GM12878 (cell line): ENCODE measurements around the gene TEAD4. TPM values are rescaled to one million over a fixed set of nuclear protein-coding genes. Genes with fewer than 3 reads are reported as not detected.

ENCODE experiments used
- ATAC-seq: fragments of 200-7000 bp; cut with Tn5 transposase; 3 replicates; pipeline ENCODE4 v1.9.1; 2020; ENCODE audit warnings: mild to moderate bottlenecking, moderate library complexity
- BruUV-seq: library from RNA; stranded (reverse); fragments of 400-500 nt; replicated peaks from 2 replicates; lab custom pipeline; 2021; lab: Mats Ljungman, UMichigan
- CTCF ChIA-PET: fragments of 300-600 bp; sonication (Branson Sonifier 250); formaldehyde crosslinking; extraction: SDS; loops from one replicate; lab custom pipeline; 2021; ENCODE audit warnings: inconsistent platforms; lab: Yijun Ruan, JAX
- POLR2A ChIA-PET: fragments of 350-600 bp; formaldehyde crosslinking; extraction: SDS; loops from one replicate; lab custom pipeline; 2021; ENCODE audit warnings: inconsistent platforms; lab: Charles Lee
- RAD21 ChIA-PET: fragments of 300-600 bp; sonication (Branson Sonifier 250); formaldehyde crosslinking; loops from one replicate; lab custom pipeline; 2023; ENCODE audit warnings: antibody characterized with exemption; ENCODE audit not compliant: unreplicated experiment; lab: Charles Lee
- SMC1A ChIA-PET: fragments of 300-600 bp; sonication (Branson Sonifier 250); formaldehyde crosslinking; loops from one replicate; lab custom pipeline; 2023; ENCODE audit not compliant: unreplicated experiment, uncharacterized antibody; lab: Charles Lee
- DNase-seq: peaks from one replicate; pipeline ENCODE4 v3.0.0-alpha.2; 2011; ENCODE audit warnings: low read depth, low spot score
- FAIRE-seq: peaks from 3 replicates; lab custom pipeline; 2011; peaks lifted over from hg19 to GRCh38; lab: Jason Lieb, UNC
- H2AFZ ChIP-seq: 2 replicates; pipeline ENCODE4 v1.6.0; 2011; ENCODE audit warnings: low read depth, low read length, control low read depth; ENCODE audit not compliant: control insufficient read depth
- H3K27ac ChIP-seq: 2 replicates; pipeline ENCODE4 v1.5.1; 2011; ENCODE audit warnings: control low read depth; ENCODE audit not compliant: control insufficient read depth, insufficient read depth
- H3K27me3 ChIP-seq, 2 experiments: replicated peaks in 1 of 2; 2 replicates each; pipeline versions ENCODE4 v1.6.0 to v1.6.1; 2011; ENCODE audit warnings: low read length in 1 of 2; ENCODE audit not compliant: control insufficient read depth in 2 of 2, insufficient read depth in 2 of 2
- H3K36me3 ChIP-seq, 2 experiments: 2 replicates each; pipeline ENCODE4 v1.5.1; 2011; ENCODE audit warnings: low read length in 1 of 2; ENCODE audit not compliant: control insufficient read depth in 2 of 2, insufficient read depth in 2 of 2
- H3K4me1 ChIP-seq: 2 replicates; pipeline ENCODE4 v1.6.1; 2011; ENCODE audit warnings: mild to moderate bottlenecking, low read length, moderate library complexity, mixed read lengths; ENCODE audit not compliant: control insufficient read depth, insufficient read depth
- H3K4me2 ChIP-seq: 2 replicates; pipeline ENCODE4 v1.6.0; 2011; ENCODE audit warnings: control low read depth; ENCODE audit not compliant: control insufficient read depth, insufficient read depth
- H3K4me3 ChIP-seq: fragments of 200-600 bp; sonication (generic); 2 replicates; pipeline ENCODE4 v1.5.1; 2016
- H3K79me2 ChIP-seq: 2 replicates; pipeline ENCODE4 v1.6.0; 2011; ENCODE audit warnings: low read length; ENCODE audit not compliant: control insufficient read depth, insufficient read depth
- H3K9ac ChIP-seq: 2 replicates; pipeline ENCODE4 v1.8.0; 2011; ENCODE audit warnings: low read length, control low read depth, mixed read lengths; ENCODE audit not compliant: control insufficient read depth, insufficient read depth
- H3K9me3 ChIP-seq: replicated peaks from 3 replicates; pipeline ENCODE4 v1.5.1; 2011; ENCODE audit warnings: mild to moderate bottlenecking, low read length; ENCODE audit not compliant: control insufficient read depth, insufficient read depth
- H4K20me1 ChIP-seq: 2 replicates; pipeline ENCODE4 v1.6.0; 2011; ENCODE audit not compliant: control insufficient read depth, insufficient read depth
- DPF2 ChIP-seq: fragments of 450-650 bp; IDR thresholded peaks from 2 replicates; pipeline ENCODE4 v1.6.1; 2017; ENCODE audit warnings: mild to moderate bottlenecking
- E2F8 ChIP-seq: fragments of 450-650 bp; IDR thresholded peaks from 2 replicates; pipeline ENCODE4 v1.6.1; 2018; ENCODE audit warnings: mild to moderate bottlenecking, low read depth, moderate library complexity; ENCODE audit not compliant: partially characterized antibody
- EZH2 ChIP-seq: IDR thresholded peaks from 2 replicates; pipeline ENCODE4 v1.6.1; 2012; ENCODE audit warnings: low read depth, mild to moderate bottlenecking, control low read depth, inconsistent platforms, low read length, borderline replicate concordance; ENCODE audit not compliant: control insufficient read depth
- NFYB ChIP-seq: IDR thresholded peaks from 2 replicates; pipeline ENCODE4 v1.6.1; 2011; ENCODE audit warnings: low read depth, mild to moderate bottlenecking, low read length, improper control_type of control experiment, moderate library complexity; ENCODE audit not compliant: insufficient read depth
- POLR2AphosphoS5 ChIP-seq: IDR thresholded peaks from 2 replicates; pipeline ENCODE4 v1.6.1; 2011; ENCODE audit warnings: mild to moderate bottlenecking, low read length, inconsistent platforms
- SIN3A ChIP-seq: IDR thresholded peaks from 2 replicates; pipeline ENCODE4 v1.6.1; 2012; ENCODE audit warnings: low read depth, low read length, improper control_type of control experiment
- STAT3 ChIP-seq: IDR thresholded peaks from 2 replicates; pipeline ENCODE4 v1.6.1; 2011; ENCODE audit warnings: low read depth, low read length, improper control_type of control experiment
- USF1 ChIP-seq: IDR thresholded peaks from 2 replicates; pipeline ENCODE4 v1.6.1; 2011; ENCODE audit warnings: borderline replicate concordance, low read depth, mild to moderate bottlenecking, moderate library complexity, mixed read lengths, low read length; ENCODE audit not compliant: insufficient read depth; ENCODE audit errors: extremely low read length
- WGBS: methylation state at CpG from one replicate; pipeline ENCODE4 v1.1.6; 2016; ENCODE audit warnings: low lambda C conversion rate; ENCODE audit not compliant: insufficient replicate concordance, insufficient coverage; ENCODE audit errors: missing lambda C conversion rate; 5-methylcytosine and 5-hydroxymethylcytosine counted together
- in situ Hi-C: fragments of 300-500 bp; cut with MboI; formaldehyde crosslinking; loops from 9 replicates; pipeline ENCODE4 v1.14.3; 2018; ENCODE audit warnings: mixed read lengths
- intact Hi-C: fragments of 100-400 bp; cut with micrococcal nuclease; formaldehyde crosslinking; loops from one replicate; pipeline ENCODE4 v1.14.2; 2022; ENCODE audit not compliant: unreplicated experiment
- polyA plus RNA-seq, 11 experiments: library from polyadenylated mRNA; depleted of rRNA in 4 of 11; unstranded in 6 of 11; stranded (reverse) in 5 of 11; fragments of >200 nt; fragmentation: Nextera tagmentation in 4 of 11; fragmentation: Illumina TruSeq in 1 of 11; extraction: Ambion mirVana in 4 of 11; extraction: Trizol in 1 of 11; gene quantifications; 1 replicate in 1 of 11; 2 replicates in 10 of 11; pipeline versions ENCODE4 v1.2.1 to v1.2.3, GENCODE V29; 2011 to 2016; ENCODE audit warnings: inconsistent platforms in 2 of 11, missing spikeins in 2 of 11, low read depth in 1 of 11
- total RNA-seq, 4 experiments: library from RNA; depleted of rRNA in 3 of 4; stranded (reverse); fragments of >200 nt in 3 of 4; fragmentation: Illumina TruSeq in 1 of 4; extraction: Trizol in 1 of 4; gene quantifications; 2 replicates each; pipeline versions ENCODE4 v1.2.1 to v1.2.3, GENCODE V29; 2013 to 2021
- TF ChIP-seq, protein P1 (sequence below): fragments of 450-650 bp; IDR thresholded peaks from 2 replicates; pipeline ENCODE4 v1.6.1; 2016; ENCODE audit warnings: mild to moderate bottlenecking, moderate library complexity, borderline replicate concordance
- TF ChIP-seq, protein P2 (sequence below): fragments of 450-650 bp; formaldehyde crosslinking; IDR thresholded peaks from 2 replicates; pipeline ENCODE4 v1.4.0; 2022; ENCODE audit warnings: mild to moderate bottlenecking, moderate library complexity

TEAD4 gene
- total and polyA plus RNA-seq, 10 of the 15 experiments (the other 5 are each of a cell fraction or from before 2014, with no cell fraction given): 0.04 to 0.68 (median 0.31) TPM; not detected in 4

- TF ChIP-seq, protein P1, sequence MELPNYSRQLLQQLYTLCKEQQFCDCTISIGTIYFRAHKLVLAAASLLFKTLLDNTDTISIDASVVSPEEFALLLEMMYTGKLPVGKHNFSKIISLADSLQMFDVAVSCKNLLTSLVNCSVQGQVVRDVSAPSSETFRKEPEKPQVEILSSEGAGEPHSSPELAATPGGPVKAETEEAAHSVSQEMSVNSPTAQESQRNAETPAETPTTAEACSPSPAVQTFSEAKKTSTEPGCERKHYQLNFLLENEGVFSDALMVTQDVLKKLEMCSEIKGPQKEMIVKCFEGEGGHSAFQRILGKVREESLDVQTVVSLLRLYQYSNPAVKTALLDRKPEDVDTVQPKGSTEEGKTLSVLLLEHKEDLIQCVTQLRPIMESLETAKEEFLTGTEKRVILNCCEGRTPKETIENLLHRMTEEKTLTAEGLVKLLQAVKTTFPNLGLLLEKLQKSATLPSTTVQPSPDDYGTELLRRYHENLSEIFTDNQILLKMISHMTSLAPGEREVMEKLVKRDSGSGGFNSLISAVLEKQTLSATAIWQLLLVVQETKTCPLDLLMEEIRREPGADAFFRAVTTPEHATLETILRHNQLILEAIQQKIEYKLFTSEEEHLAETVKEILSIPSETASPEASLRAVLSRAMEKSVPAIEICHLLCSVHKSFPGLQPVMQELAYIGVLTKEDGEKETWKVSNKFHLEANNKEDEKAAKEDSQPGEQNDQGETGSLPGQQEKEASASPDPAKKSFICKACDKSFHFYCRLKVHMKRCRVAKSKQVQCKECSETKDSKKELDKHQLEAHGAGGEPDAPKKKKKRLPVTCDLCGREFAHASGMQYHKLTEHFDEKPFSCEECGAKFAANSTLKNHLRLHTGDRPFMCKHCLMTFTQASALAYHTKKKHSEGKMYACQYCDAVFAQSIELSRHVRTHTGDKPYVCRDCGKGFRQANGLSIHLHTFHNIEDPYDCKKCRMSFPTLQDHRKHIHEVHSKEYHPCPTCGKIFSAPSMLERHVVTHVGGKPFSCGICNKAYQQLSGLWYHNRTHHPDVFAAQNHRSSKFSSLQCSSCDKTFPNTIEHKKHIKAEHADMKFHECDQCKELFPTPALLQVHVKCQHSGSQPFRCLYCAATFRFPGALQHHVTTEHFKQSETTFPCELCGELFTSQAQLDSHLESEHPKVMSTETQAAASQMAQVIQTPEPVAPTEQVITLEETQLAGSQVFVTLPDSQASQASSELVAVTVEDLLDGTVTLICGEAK: no peak
- no peak for TF ChIP-seq DPF2
Measured at GRCh38 chr12:2944401-2945047, 14.7 kb upstream of the TEAD4 start (continued).

- ATAC-seq (no peak), FAIRE-seq (no peak), DNase-seq (no peak)
- Histone ChIP-seq H2AFZ (no peak overlapping the region), H3K4me2 (no peak overlapping the region), H3K36me3 (no peaks in the 10 kb centered on the region), H3K4me3 (no peak overlapping the region), H3K9me3 (no peaks in the 10 kb centered on the region), H3K9ac (no peak overlapping the region), H4K20me1 (no peaks in the 10 kb centered on the region), H3K27me3 (no peaks in the 10 kb centered on the region), H3K79me2 (no peaks in the 10 kb centered on the region), H3K4me1 (no peaks in the 10 kb centered on the region), H3K27ac (no peak overlapping the region)
- ChIA-PET RAD21 (no interaction called here), CTCF (interaction anchor here (1.1 to 1.2 kb wide), 2 partner anchors 65 to 98 kb away, joined by 3 to 5 read pairs; no protein-coding TSS in a partner anchor), POLR2A (no interaction called here), SMC1A (no interaction called here)
- in situ Hi-C loops (no loop called here), intact Hi-C loops (no loop called here)
- no TSS peak for BruUV-seq
- 42% methylated on average over 3 of the region's 4 CpGs for WGBS
- no peak for TF ChIP-seq POLR2AphosphoS5
- TF ChIP-seq STAT3: no peak
- TF ChIP-seq, protein P2, sequence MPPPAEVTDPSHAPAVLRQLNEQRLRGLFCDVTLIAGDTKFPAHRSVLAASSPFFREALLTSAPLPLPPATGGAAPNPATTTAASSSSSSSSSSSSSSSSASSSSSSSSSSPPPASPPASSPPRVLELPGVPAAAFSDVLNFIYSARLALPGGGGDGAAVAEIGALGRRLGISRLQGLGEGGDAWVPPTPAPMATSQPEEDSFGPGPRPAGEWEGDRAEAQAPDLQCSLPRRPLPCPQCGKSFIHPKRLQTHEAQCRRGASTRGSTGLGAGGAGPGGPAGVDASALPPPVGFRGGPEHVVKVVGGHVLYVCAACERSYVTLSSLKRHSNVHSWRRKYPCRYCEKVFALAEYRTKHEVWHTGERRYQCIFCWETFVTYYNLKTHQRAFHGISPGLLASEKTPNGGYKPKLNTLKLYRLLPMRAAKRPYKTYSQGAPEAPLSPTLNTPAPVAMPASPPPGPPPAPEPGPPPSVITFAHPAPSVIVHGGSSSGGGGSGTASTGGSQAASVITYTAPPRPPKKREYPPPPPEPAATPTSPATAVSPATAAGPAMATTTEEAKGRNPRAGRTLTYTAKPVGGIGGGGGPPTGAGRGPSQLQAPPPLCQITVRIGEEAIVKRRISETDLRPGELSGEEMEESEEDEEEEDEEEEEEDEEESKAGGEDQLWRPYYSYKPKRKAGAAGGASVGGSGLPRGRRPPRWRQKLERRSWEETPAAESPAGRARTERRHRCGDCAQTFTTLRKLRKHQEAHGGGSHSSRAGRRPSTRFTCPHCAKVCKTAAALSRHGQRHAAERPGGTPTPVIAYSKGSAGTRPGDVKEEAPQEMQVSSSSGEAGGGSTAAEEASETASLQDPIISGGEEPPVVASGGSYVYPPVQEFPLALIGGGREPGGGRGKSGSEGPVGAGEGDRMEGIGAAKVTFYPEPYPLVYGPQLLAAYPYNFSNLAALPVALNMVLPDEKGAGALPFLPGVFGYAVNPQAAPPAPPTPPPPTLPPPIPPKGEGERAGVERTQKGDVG: no peak
- TF ChIP-seq E2F8: no peak
- TF ChIP-seq EZH2: no peak
- TF ChIP-seq SIN3A: no peak
- no peak for TF ChIP-seq USF1
- no peak for TF ChIP-seq NFYB
Measured at GRCh38 chr12:2949411-2949810, 9.8 kb upstream of the TEAD4 start.
